Neural progenitor cell (in vitro differentiated cells): Measurements from ENCODE around the gene LMBRD2. TPM values are rescaled to one million over a fixed set of nuclear protein-coding genes. Genes with fewer than 3 reads are reported as not detected.
A peak's percentile ranks its signal among the peaks of the same experiment; 100 is the strongest.

Experiments used
- DNase-seq: peaks from one replicate; pipeline ENCODE4 v3.0.0-alpha.2; 2016; ENCODE audit warnings: low spot score
- H2AFZ ChIP-seq: fragments of 200-600 bp; sonication (generic); replicated peaks from 2 replicates; pipeline ENCODE4 v1.6.1; 2016; ENCODE audit warnings: antibody characterized with exemption
- H3F3A ChIP-seq: fragments of 200-600 bp; sonication (generic); 2 replicates; pipeline ENCODE4 v1.6.1; 2016; ENCODE audit warnings: antibody characterized with exemption, low read depth
- H3K27ac ChIP-seq: fragments of 200-600 bp; sonication (generic); 2 replicates; pipeline ENCODE4 v1.5.1; 2016; ENCODE audit warnings: mild to moderate bottlenecking
- H3K27me3 ChIP-seq: fragments of 200-600 bp; sonication (generic); 2 replicates; pipeline ENCODE4 v1.6.1; 2016; ENCODE audit warnings: mild to moderate bottlenecking, moderate library complexity
- H3K36me3 ChIP-seq: fragments of 200-600 bp; sonication (generic); 2 replicates; pipeline ENCODE4 v1.5.1; 2016
- H3K4me1 ChIP-seq: fragments of 200-600 bp; sonication (generic); 2 replicates; pipeline ENCODE4 v1.6.1; 2016; ENCODE audit warnings: mixed run types
- H3K4me2 ChIP-seq: fragments of 200-600 bp; sonication (generic); 2 replicates; pipeline ENCODE4 v1.6.1; 2016
- H3K4me3 ChIP-seq: fragments of 200-600 bp; sonication (generic); 2 replicates; pipeline ENCODE4 v1.5.1; 2016
- H3K79me2 ChIP-seq: fragments of 200-600 bp; sonication (generic); 2 replicates; pipeline ENCODE4 v1.6.1; 2016; ENCODE audit warnings: low read depth
- H3K9ac ChIP-seq: fragments of 200-600 bp; sonication (generic); 2 replicates; pipeline ENCODE4 v1.6.1; 2016
- H3K9me3 ChIP-seq: fragments of 200-600 bp; sonication (generic); 2 replicates; pipeline ENCODE4 v1.5.1; 2016; ENCODE audit warnings: low read depth
- H4K20me1 ChIP-seq: fragments of 200-600 bp; sonication (generic); 2 replicates; pipeline ENCODE4 v1.6.1; 2016; ENCODE audit warnings: low read depth
- H3K27ac Mint-ChIP-seq: 3 replicates; pipeline ENCODE4 v1.8.0; 2021; ENCODE audit warnings: mixed read lengths
- H3K27me3 Mint-ChIP-seq: 2 replicates; pipeline ENCODE4 v1.8.0; 2022; ENCODE audit warnings: low read depth, mild to moderate bottlenecking, inconsistent platforms, moderate library complexity, mixed read lengths; ENCODE audit not compliant: insufficient read depth
- H3K36me3 Mint-ChIP-seq: 3 replicates; pipeline ENCODE4 v1.8.0; 2021; ENCODE audit warnings: mixed read lengths
- H3K4me1 Mint-ChIP-seq: 3 replicates; pipeline ENCODE4 v1.8.0; 2021; ENCODE audit warnings: mixed read lengths
- H3K4me3 Mint-ChIP-seq: 3 replicates; pipeline ENCODE4 v1.8.0; 2021; ENCODE audit warnings: mild to moderate bottlenecking, moderate library complexity, mixed read lengths
- H3K9me3 Mint-ChIP-seq: 3 replicates; pipeline ENCODE4 v1.8.0; 2020; ENCODE audit warnings: mixed read lengths
- EZH2 ChIP-seq: fragments of 200-600 bp; sonication (generic); IDR thresholded peaks from 2 replicates; pipeline ENCODE4 v1.6.1; 2017; ENCODE audit warnings: antibody characterized with exemption, mild to moderate bottlenecking, moderate library complexity
- EZH2phosphoT487 ChIP-seq: fragments of 200-600 bp; sonication (generic); IDR thresholded peaks from 2 replicates; pipeline ENCODE4 v1.6.1; 2017; ENCODE audit warnings: antibody characterized with exemption
- total RNA-seq: library from RNA; depleted of rRNA; stranded (reverse); fragments of >200 nt; gene quantifications from 2 replicates; pipeline ENCODE4 v1.2.3, GENCODE V29; 2015; ENCODE audit warnings: low replicate concordance
- TF ChIP-seq, protein P1 (sequence below): fragments of 200-600 bp; sonication (generic); IDR thresholded peaks from 2 replicates; pipeline ENCODE4 v1.5.1; 2017; ENCODE audit warnings: antibody characterized with exemption, mild to moderate bottlenecking

Gene LMBRD2
- total RNA-seq, 1 donor from 2014 or later: 11.8 TPM

DNA sequence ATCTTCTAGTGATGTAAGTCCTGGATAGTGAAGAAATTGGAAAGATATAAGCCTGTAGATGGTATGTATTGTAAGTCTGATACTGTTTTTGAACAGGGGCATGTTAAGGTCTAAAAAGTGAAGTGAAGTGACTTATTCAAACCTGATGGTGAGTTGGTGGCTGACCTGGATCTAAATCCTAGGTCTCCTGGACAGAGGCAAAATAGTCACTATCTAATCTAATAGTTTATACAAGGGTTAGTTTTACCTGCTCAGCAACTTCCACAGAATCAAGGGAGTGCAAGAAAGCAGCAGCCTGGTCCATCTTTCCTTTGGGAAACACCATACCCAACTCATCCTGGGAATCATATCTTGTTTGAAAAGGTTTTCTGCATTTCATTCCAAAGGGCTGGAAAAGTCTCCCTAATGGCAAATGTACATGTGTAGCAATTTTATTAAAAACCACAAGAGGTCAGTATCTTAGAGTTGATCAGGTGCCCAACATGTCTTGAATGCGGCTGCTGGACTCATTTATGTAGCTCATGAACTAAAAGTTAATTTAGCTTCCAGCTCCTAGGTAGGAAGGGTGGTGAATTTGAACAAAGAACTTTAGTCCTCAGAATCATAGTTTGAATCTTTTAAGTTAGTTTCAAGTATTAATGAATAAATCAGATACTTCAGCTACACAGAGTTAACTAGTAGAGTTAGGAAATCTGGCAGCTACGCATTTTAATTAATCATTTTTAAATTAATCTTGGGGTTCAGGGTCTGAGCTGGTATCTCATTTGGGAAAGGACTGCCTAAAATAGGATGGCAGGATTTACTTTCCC lies 26.2 kb upstream of the LMBRD2 start:
- no peak overlapping the region for H3K27ac Mint-ChIP-seq
- Histone ChIP-seq H3K9me3 (no peaks in the 10 kb centered on the region), H3K9ac (no peak overlapping the region), H3K27me3 (no peaks in the 10 kb centered on the region), H3F3A (peaks cover 25% of the 10 kb centered on the region), H3K4me1 (peaks cover 27% of the 10 kb centered on the region), H3K4me2 (peak overlapping the region; percentile 55), H3K36me3 (peaks cover 56% of the 10 kb centered on the region), H4K20me1 (no peaks in the 10 kb centered on the region), H2AFZ (no peak overlapping the region), H3K79me2 (no peaks in the 10 kb centered on the region), H3K4me3 (peak overlapping the region; percentile 25), H3K27ac (peak overlapping the region; percentile 71)
- TF ChIP-seq, protein P1, sequence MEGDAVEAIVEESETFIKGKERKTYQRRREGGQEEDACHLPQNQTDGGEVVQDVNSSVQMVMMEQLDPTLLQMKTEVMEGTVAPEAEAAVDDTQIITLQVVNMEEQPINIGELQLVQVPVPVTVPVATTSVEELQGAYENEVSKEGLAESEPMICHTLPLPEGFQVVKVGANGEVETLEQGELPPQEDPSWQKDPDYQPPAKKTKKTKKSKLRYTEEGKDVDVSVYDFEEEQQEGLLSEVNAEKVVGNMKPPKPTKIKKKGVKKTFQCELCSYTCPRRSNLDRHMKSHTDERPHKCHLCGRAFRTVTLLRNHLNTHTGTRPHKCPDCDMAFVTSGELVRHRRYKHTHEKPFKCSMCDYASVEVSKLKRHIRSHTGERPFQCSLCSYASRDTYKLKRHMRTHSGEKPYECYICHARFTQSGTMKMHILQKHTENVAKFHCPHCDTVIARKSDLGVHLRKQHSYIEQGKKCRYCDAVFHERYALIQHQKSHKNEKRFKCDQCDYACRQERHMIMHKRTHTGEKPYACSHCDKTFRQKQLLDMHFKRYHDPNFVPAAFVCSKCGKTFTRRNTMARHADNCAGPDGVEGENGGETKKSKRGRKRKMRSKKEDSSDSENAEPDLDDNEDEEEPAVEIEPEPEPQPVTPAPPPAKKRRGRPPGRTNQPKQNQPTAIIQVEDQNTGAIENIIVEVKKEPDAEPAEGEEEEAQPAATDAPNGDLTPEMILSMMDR: peak; percentile 61
- TF ChIP-seq EZH2 (no peak), EZH2phosphoT487 (no peak)
- peaks cover 24% of the 10 kb centered on the region for H3K36me3 Mint-ChIP-seq
- H3K4me1 Mint-ChIP-seq: peaks cover 6% of the 10 kb centered on the region
- no peak overlapping the region for H3K4me3 Mint-ChIP-seq
- no peaks in the 10 kb centered on the region for H3K27me3 Mint-ChIP-seq
- DNase-seq: peak; percentile 50
- no peaks in the 10 kb centered on the region for H3K9me3 Mint-ChIP-seq

DNA sequence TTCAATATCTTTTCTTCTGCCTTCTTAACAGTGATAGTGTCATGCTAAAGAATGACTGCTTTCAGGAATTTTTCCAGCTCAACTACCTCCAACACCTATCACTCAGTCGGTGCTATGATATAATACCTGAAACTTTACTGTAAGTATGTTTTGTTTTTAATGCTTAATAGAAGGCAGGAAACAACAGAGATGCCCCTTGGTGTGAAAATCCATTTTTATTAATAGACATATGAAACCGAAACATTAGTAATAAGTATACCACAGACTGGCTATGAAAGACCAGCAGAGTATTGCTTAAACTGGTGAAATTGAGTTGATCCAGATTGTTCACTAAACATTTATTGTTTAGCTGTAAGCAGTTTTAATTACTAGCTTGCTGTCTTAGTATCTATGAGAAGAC lies 25.5 kb upstream of the LMBRD2 start:
- no peak overlapping the region for H3K4me3 Mint-ChIP-seq
- Histone ChIP-seq H3K4me1 (peaks cover 27% of the 10 kb centered on the region), H3K36me3 (peaks cover 56% of the 10 kb centered on the region), H3K27ac (peak overlapping the region; percentile 66), H3K9me3 (no peaks in the 10 kb centered on the region), H3K4me3 (no peak overlapping the region), H3K27me3 (no peaks in the 10 kb centered on the region), H3K9ac (no peak overlapping the region), H3F3A (peaks cover 25% of the 10 kb centered on the region), H2AFZ (no peak overlapping the region), H3K79me2 (no peaks in the 10 kb centered on the region), H4K20me1 (no peaks in the 10 kb centered on the region), H3K4me2 (no peak overlapping the region)
- no peak overlapping the region for H3K27ac Mint-ChIP-seq
- no peak for DNase-seq
- H3K9me3 Mint-ChIP-seq: no peaks in the 10 kb centered on the region
- H3K27me3 Mint-ChIP-seq: no peaks in the 10 kb centered on the region
- TF ChIP-seq, protein P1: no peak
- no peak for TF ChIP-seq EZH2phosphoT487
- H3K36me3 Mint-ChIP-seq: peaks cover 18% of the 10 kb centered on the region
- H3K4me1 Mint-ChIP-seq: peaks cover 6% of the 10 kb centered on the region

DNA sequence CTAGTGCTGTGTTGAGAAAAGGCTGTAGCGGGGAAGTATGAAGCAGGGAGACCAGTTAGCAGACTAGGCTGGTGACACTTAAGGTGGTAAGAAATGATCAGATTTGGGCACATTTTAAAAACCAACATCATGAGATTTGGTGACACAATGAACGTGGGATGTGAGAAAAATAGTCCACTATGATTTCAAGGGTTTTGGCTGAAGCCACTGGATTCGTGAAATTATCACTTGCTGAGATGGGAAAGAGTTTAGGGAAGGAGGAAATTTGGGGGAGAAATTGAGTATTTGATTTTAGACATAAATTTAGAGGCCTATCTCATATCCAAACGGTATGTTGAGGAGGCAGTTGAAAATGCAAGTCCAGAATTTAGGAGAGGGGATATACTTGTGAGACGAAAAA lies 23.4 kb upstream of the LMBRD2 start:
- H3K4me3 Mint-ChIP-seq: no peak overlapping the region
- H4K20me1 ChIP-seq: peaks cover 5% of the 10 kb centered on the region
- no peaks in the 10 kb centered on the region for H3K9me3 ChIP-seq
- H2AFZ ChIP-seq: no peak overlapping the region
- H3K4me2 ChIP-seq: no peak overlapping the region
- peaks cover 27% of the 10 kb centered on the region for H3K4me1 ChIP-seq
- peaks cover 6% of the 10 kb centered on the region for H3K4me1 Mint-ChIP-seq
- no peaks in the 10 kb centered on the region for H3K27me3 ChIP-seq
- no peaks in the 10 kb centered on the region for H3K79me2 ChIP-seq
- DNase-seq: no peak
- peaks cover 12% of the 10 kb centered on the region for H3K36me3 Mint-ChIP-seq
- no peaks in the 10 kb centered on the region for H3K9me3 Mint-ChIP-seq
- H3K4me3 ChIP-seq: no peak overlapping the region
- H3K9ac ChIP-seq: no peak overlapping the region
- TF ChIP-seq EZH2phosphoT487: no peak
- H3F3A ChIP-seq: peaks cover 25% of the 10 kb centered on the region
- H3K27me3 Mint-ChIP-seq: no peaks in the 10 kb centered on the region
- H3K27ac ChIP-seq: no peak overlapping the region
- H3K27ac Mint-ChIP-seq: no peak overlapping the region
- H3K36me3 ChIP-seq: peaks cover 41% of the 10 kb centered on the region

DNA sequence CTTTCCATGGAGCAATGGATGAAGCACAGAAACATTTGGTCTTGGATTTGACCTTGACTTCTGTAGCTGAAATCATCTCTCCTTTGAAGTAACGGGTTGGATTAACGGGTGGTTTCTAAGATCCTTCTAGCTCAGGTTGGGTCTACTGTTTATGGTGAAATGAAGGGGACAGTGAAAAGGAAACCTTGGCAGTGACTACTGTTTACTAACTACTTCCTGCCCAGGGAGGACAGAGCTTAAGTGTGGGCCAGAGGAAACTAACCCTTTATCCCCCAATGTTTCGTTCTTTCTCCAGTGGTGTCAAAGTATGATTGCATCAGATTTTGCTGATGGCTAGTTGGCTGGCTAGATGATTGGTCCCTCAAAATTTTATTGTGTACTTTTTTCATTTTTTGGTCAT lies 22.4 kb upstream of the LMBRD2 start:
- TF ChIP-seq, protein P1: no peak
- TF ChIP-seq EZH2phosphoT487 (no peak), EZH2 (no peak)
- no peaks in the 10 kb centered on the region for H3K9me3 ChIP-seq
- Mint-ChIP-seq H3K27ac (no peak overlapping the region), H3K36me3 (peaks cover 12% of the 10 kb centered on the region), H3K27me3 (no peaks in the 10 kb centered on the region), H3K4me1 (peaks cover 6% of the 10 kb centered on the region), H3K9me3 (no peaks in the 10 kb centered on the region), H3K4me3 (no peak overlapping the region)
- H4K20me1 ChIP-seq: peaks cover 5% of the 10 kb centered on the region
- H3K79me2 ChIP-seq: peaks cover 4% of the 10 kb centered on the region
- no peak for DNase-seq
- H3K4me2 ChIP-seq: no peak overlapping the region
- H3K27ac ChIP-seq: no peak overlapping the region
- H3K36me3 ChIP-seq: peaks cover 39% of the 10 kb centered on the region
- no peak overlapping the region for H3K9ac ChIP-seq
- peaks cover 25% of the 10 kb centered on the region for H3F3A ChIP-seq
- H3K4me1 ChIP-seq: peaks cover 27% of the 10 kb centered on the region
- H3K27me3 ChIP-seq: no peaks in the 10 kb centered on the region
- no peak overlapping the region for H2AFZ ChIP-seq
- no peak overlapping the region for H3K4me3 ChIP-seq
